Activated T-helper 9 cell treated with anti-CD3 and anti-CD28 coated beads, Interleukin-2, amount 50 U/mL, for 16 hours (primary cell): Measurements from ENCODE around the gene COL6A1.

Source experiments
- DNase-seq: peaks from one replicate; pipeline ENCODE4 v3.0.0-alpha.2; 2020; ENCODE audit warnings: low read depth

Gene COL6A1

DNA sequence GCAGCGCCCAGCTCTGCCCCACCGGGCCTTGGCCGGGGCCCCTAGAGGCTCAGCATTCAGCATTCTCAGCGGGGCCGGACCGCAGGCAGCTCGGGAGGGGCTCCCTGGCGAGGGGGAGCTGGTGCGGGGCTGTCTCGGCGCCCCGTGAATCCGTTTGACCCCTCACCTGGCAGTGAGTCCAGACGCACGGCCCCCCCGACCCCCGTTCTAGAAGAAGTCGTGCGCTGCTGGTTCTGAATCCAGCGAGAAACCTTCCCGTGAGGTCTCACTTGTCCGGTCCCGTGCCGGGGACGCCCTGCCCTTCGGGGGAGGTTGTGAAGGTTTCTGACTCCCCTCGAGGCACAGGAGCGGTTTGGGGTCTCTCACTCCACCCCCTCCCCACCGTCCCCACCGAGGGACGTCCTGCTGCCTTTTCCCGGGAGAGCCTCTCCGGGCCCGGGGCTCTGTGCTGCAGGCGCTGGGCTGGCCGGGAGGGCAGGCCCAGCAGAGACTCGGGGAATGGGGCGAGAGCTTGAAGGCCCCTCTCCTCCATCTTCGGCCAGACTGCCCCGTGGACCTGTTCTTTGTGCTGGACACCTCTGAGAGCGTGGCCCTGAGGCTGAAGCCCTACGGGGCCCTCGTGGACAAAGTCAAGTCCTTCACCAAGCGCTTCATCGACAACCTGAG lies 655 bp downstream of the COL6A1 start:
- no peak for DNase-seq

- no peak for DNase-seq
Observed at GRCh38 chr21:45982758-45983648, 1.4 kb downstream of the COL6A1 start.

DNA sequence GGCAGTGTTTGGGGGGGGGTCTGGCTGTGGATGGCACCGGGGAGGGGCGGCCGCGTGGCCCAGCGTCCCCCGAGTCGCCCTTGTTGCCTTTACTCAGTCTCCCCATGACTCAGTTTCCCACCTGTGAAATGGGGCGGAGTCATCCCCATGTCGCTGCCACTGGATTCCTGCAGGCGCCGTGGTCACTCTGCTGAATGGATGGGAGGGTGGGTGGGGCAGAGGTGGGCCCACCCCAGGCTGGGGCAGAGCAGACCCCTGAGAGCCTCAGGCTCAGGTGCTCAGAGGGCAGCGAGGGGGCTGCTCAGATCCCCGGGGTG lies 2.0 kb downstream of the COL6A1 start:
- no peak for DNase-seq

DNA sequence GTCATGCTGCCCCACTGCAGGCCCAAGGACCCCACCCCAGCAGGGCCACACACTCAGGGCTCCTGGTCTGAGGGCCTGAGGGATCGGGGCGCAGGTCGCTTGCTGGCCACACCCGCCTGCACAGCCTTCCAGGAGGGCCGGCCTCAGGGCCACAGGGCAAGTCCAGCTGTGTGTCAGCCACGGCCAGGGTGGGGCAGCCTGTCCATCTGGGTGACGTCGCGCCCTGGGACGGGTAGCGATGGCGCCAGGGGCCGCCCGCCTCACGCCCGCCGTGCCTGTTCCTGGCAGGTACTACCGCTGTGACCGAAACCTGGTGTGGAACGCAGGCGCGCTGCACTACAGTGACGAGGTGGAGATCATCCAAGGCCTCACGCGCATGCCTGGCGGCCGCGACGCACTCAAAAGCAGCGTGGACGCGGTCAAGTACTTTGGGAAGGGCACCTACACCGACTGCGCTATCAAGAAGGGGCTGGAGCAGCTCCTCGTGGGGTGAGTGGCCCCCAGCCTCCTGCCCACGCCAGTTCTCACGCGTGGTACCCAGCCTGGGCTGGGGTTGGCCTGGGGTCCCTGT lies 2.5 kb downstream of the COL6A1 start:
- DNase-seq: no peak

DNA sequence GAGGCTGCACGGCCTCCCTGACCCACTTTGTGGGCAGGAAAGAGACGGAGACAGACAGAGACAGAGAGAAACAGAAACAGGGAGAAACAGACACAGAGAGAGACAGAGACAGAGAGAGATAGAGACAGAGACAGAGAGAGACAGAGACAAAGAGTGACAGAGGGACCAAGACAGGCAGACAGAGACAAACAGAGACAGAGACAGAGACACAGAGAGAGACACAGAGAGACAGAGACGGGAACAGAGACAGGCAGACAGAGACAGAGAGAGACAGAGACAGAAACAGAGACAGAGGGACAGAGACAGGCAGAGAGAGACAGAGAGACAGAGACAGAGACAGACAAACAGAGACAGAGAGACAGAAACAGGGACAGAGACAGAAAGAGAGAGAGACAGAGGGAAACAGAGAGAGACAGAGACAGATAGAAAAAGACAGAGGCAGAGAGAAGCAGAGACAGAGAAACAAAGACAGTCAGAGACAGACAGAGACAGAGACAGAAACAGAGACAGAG lies 3.1 kb downstream of the COL6A1 start:
- DNase-seq: no peak

DNA sequence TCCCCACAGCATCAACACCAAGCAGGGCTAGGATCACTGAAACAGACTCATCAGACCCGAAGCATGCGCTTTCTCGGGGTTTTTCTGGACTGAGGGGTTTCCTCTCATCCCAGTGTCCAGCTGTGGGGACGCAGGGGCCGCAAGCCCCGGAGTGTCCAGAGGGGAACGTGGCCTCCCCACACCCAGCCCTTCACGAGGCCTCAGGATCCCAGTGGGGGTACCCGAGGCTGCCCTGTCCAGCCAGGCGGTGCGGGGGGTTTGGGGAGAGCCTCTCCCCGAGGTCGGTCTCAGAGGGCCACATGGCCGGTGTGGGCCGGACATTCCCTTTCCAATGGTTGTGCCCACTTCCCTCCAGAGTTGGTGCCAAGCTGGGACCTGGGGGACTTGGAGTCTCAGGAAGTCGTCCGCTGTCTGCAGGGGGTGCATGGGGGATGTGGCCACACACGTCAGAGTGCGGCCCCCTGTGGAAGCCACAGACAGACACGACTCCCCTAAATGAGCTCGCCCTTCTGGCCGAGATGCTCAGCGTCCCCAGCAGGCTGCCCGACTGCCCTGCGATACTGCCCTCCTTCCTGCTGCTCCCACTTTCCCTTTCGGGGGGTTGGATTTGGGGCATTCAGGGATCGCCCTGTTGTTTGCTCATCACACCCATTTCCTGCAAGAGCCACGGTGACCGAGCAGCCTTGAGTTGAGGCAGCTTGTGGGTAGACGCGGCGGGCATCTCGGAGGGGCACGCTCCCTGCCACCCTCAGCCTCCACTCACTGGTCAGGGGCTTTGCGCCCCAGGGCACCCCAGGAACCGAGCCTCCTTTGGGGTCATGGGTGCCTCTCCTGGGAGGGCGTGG lies 4.1 kb downstream of the COL6A1 start:
- no peak for DNase-seq

- DNase-seq: no peak
Observed at GRCh38 chr21:45986316-45987051, 4.9 kb downstream of the COL6A1 start.

DNA sequence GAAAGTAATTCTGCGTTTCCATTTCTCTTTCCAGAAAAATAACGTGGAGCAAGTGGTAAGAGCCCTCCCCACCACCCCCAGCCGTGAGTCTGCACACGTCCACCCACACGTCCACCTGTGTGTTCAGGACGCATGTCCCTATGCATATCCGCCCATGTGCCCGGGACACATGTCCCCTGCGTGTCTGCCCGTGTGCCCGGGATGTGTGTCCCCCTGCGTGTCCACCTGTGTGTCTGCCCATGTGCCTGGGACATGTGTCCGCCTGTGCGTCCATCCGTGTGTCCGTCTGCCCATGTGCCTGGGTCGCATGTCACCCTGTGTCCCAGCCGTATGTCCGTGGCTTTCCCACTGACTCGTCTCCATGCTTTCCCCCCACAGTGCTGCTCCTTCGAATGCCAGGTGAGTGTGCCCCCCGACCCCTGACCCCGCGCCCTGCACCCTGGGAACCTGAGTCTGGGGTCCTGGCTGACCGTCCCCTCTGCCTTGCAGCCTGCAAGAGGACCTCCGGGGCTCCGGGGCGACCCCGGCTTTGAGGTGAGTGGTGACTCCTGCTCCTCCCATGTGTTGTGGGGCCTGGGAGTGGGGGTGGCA lies 5.6 kb downstream of the COL6A1 start:
- no peak for DNase-seq

DNA sequence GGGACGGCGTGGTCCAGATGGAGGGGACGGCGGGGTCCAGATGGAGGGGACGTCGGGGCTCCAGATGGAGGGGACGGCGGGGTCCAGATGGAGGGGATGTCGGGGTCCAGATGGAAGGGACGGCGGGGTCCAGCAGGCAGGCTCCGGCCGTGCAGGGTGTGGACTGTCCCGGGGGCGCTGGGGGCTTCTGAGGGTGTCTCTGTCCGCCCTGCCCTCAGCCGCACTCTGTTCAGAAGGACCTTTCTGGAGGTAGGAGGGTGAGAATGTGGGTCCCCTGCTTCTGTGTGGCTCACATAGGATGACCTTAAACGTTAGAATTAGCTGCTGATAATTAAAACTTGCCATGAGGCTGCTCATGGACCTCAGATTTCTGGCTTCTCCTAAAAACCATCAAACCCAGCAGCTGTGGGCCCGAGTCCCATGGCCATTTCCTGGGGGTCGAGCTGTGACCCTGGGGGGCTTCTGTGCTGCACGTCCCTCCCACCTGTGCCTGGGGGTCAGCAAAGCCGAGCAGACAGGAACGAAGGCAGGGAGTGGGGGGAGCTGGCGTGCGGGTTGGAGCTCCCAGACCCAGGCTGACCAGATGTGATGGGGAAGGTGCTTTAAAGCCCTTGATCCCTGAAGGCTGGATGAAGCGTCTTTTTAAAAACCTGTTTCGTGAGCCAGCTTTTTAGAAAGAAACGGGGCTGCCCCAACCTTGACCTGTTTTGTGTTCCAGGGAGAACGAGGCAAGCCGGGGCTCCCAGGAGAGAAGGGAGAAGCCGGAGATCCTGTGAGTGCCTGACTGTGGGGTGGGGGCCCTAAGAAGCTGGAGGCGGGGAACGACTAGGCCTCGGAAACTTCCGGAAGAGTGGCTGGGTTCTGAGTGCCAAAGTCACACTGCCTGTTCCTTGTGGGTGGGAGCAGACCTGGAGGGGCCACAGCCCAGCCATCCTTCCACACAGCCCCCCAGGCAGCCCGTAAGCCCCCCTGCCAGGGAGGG lies 7.1 kb downstream of the COL6A1 start:
- DNase-seq: no peak

DNA sequence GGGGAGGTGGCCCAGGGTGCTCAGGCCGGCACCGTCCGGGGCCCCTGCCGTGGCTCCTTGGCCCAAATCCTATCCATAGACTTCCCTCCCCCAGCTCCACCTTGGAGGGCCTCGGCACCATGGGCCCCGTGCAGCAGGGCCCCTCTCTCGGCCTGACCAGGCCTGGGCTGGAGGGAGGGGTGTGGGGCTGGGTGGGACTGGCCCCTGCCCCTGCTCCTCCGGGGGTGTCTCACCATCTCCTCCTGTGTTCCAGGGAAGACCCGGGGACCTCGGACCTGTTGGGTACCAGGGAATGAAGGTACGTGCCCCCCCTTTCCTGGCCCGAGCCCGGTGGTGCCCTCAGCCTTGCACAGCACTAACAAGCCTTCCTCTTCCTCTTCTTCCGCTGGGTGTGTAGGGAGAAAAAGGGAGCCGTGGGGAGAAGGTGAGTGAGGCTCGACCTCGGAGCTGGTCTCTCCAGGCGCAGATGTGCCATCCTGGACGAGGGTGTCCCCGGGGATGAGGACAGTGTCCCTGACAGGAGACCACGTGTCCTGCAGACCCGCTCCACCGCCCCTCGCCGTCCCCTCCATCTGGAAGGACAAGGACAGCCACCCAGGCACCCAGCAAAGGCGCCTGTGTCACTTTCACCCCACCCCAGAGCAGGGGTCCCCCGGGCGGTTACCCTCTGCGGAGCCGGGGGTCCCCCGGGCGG lies 7.9 kb downstream of the COL6A1 start:
- no peak for DNase-seq

DNA sequence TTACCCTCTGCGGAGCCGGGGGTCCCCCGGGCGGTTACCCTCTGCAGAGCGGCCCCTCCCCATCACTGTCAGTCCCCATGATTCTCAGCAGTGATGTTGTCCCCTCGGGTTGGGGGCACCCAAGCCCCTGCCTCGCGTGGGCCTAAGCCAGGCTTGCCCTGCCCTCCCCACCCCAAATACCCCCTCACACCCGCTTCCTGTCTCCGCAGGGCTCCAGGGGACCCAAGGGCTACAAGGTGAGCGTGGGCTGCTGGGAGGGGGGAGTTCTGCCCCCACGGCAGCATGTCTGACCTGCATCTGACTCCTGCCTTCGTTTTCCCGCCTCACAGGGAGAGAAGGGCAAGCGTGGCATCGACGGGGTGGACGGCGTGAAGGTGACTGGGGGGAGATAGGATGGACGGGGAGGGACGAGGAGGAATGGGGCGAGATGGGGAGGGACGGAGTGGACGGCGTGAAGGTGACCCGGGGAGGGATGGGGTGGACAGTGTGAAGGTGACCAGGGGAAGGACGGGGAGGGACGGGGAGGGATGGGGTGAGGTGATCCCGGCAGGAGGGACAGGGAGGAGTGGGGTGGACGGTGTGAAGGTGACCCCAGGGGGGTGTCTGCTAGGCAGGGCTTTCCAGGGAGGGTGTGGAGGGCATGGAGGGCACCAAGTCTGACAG lies 8.6 kb downstream of the COL6A1 start:
- DNase-seq: no peak

DNA sequence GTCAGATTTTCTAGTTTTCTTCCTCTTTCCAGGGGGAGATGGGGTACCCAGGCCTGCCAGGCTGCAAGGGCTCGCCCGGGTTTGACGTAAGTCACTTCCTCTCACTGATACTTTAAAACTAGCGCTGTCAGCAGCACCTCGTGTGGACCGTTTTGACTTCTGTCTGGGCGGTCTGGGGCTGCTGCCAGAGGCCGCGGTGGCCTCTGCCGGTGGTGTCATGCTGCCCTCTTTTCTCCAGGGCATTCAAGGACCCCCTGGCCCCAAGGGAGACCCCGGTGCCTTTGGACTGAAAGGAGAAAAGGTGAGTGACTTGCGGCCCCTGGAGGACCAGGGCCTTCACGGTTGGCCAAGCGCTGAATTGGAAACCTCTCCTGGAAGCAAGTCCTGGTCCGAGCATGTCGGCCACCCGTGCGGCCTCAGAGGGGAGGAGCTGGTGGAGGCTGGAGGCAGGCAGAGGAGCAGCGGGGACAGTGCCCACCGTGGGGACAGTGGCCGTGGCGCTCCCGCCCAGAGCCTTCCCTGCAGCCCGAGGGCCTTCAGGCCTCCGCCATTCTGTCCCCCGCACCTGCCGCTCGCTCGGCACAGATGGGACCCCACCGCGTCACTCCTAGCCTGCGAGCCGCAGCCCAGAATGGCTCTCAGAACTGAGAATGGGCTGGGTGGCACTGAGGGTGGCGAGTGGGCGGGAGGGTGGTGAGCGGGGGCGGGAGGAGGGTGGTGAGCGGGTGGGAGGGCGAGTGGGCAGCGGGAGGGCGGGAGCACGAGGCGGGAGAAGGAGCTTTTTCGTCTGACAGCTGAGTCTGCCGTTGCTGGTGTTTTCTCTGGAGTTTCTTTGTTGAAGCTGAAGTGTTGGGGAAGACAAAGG lies 9.4 kb downstream of the COL6A1 start:
- no peak for DNase-seq

- no peak for DNase-seq
Observed at GRCh38 chr21:45991606-45992300, 10.2 kb downstream of the COL6A1 start.

DNA sequence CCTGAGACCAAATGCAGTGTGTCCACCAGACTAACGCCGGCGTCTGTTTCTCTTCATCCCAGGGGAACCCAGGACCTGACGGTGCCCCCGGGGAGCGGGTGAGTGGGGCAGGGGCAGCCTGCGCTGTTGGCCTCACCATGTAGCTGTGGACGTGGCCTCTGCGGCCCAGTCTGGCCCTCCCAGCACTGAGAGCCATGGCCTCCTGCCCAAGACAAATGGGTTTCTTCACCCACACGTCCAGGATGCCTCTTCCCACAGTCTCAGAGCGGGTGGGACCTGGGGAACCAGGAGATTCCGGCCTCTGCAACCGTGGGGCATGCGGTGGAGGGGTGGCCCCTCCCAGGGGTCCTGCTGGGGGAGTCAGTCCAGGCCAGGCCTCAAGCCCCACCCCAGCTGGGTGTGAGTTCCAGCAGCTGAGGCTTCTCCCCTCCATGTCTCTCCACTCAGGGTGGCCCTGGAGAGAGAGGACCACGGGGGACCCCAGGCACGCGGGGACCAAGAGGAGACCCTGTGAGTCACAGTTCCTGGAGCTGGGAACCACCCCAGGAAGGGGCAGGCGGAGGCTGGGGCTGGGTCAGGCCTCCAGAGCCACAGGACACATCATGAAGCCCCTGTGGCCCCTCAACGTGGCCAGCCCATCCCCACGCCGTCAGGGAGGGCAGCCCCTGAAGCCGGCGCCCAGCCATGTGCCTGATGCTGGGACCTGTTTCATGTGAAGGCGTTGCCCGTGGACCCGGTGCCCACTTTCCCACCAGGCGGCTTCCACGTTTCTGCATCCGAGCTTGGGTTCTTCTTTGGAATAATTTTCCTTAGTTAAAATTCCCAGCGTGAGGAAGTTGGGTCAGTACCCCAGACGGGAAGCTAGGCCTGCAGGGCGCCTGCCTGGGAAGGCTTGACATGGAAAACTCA lies 11.0 kb downstream of the COL6A1 start:
- DNase-seq: no peak

- no peak for DNase-seq
Observed at GRCh38 chr21:45993210-45994085, 11.9 kb downstream of the COL6A1 start.
